GM21786 (cell line): Measurements from ENCODE around the gene ABHD16B.
A peak's percentile ranks its signal among the peaks of the same experiment; 100 is the strongest.
"Not testable (repeated sequence)": the region's sequence is repeated elsewhere in the genome, so short reads cannot be mapped to it uniquely, and the experiment has no call there.

Source experiments
- ATAC-seq: cut with Tn5 transposase; IDR thresholded peaks from one replicate; pipeline ENCODE4 v1.9.1; 2021; ENCODE audit not compliant: unreplicated experiment

ABHD16B gene

GRCh38 chr20:63854766-63855362, 6.4 kb upstream of the ABHD16B start:
- no peak for ATAC-seq

- no peak for ATAC-seq
Observed at GRCh38 chr20:63855363-63856097, 5.8 kb upstream of the ABHD16B start.

GRCh38 chr20:63856098-63856511, 5.2 kb upstream of the ABHD16B start:
- ATAC-seq: no peak

- no peak for ATAC-seq
Observed at GRCh38 chr20:63857764-63858392, 3.4 kb upstream of the ABHD16B start.

GRCh38 chr20:63858393-63859165, 2.7 kb upstream of the ABHD16B start:
- ATAC-seq: no peak

GRCh38 chr20:63859166-63859699, 2.1 kb upstream of the ABHD16B start:
- no peak for ATAC-seq

- ATAC-seq: no peak
Observed at GRCh38 chr20:63860325-63861051, 810 bp upstream of the ABHD16B start.

- ATAC-seq: no peak
Observed at GRCh38 chr20:63861981-63862901, 943 bp downstream of the ABHD16B start.

GRCh38 chr20:63863021-63863797, 1.9 kb downstream of the ABHD16B start:
- no peak for ATAC-seq

- peak; percentile 59 for ATAC-seq
Observed at GRCh38 chr20:63863798-63864544, 2.7 kb downstream of the ABHD16B start.

- ATAC-seq: no peak
Observed at GRCh38 chr20:63864545-63864977, 3.3 kb downstream of the ABHD16B start.

GRCh38 chr20:63864978-63865640, 3.8 kb downstream of the ABHD16B start, which contains the start of gene TPD52L2:
Gene TPD52L2, plus strand, starts transcription at chr20:63865270. Its CDS starts 96 bp downstream, at chr20:63865366.
- ATAC-seq: peak; percentile 71

GRCh38 chr20:63867042-63867441, 5.7 kb downstream of the ABHD16B start:
- ATAC-seq: not testable (repeated sequence)

- ATAC-seq: no peak
Observed at GRCh38 chr20:63868264-63868663, 7.0 kb downstream of the ABHD16B start.

- ATAC-seq: no peak
Observed at GRCh38 chr20:63873477-63873971, 12.2 kb downstream of the ABHD16B start.

- not testable (repeated sequence) for ATAC-seq
Observed at GRCh38 chr20:63874241-63874640, 12.9 kb downstream of the ABHD16B start.

GRCh38 chr20:63876489-63877036, 15.3 kb downstream of the ABHD16B start:
- ATAC-seq: no peak
